Testis (tissue), 2 donors: ENCODE data around the gene DAB2.

Experiments
- POLR2A ChIP-seq: fragments of 450-650 bp; IDR thresholded peaks from one replicate; pipeline ENCODE4 v1.6.1; 2017; ENCODE audit warnings: antibody characterized with exemption, mild to moderate bottlenecking, moderate library complexity
- TF ChIP-seq, protein P1 (sequence below), 3 experiments: fragments of 450-650 bp in 2 of 3; fragments of 200-600 bp in 1 of 3; sonication (generic) in 1 of 3; IDR thresholded peaks; one replicate each; pipeline ENCODE4 v1.5.1; 2016 to 2019; ENCODE audit warnings: antibody characterized with exemption in 3 of 3, mild to moderate bottlenecking in 2 of 3, moderate library complexity in 1 of 3

DNA sequence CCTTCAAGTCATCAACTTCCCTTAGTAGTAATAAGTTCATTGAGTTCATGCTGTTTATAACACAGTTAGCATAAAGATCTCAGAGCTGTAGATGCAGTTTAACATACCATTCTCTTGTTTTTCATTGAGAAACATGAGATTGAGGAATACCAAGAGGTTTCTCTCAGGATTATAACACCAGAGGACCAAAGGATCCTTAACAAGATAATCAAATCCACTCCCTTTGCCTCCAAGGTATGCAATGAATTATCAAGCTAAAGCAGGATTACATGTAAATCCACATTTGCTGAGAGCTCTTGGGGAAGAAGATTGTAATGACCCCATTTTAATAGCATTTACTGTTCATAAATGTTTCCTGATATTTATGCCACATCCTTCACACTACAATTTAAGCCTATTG is 35.1 kb upstream of the DAB2 start:
- TF ChIP-seq, protein P1, sequence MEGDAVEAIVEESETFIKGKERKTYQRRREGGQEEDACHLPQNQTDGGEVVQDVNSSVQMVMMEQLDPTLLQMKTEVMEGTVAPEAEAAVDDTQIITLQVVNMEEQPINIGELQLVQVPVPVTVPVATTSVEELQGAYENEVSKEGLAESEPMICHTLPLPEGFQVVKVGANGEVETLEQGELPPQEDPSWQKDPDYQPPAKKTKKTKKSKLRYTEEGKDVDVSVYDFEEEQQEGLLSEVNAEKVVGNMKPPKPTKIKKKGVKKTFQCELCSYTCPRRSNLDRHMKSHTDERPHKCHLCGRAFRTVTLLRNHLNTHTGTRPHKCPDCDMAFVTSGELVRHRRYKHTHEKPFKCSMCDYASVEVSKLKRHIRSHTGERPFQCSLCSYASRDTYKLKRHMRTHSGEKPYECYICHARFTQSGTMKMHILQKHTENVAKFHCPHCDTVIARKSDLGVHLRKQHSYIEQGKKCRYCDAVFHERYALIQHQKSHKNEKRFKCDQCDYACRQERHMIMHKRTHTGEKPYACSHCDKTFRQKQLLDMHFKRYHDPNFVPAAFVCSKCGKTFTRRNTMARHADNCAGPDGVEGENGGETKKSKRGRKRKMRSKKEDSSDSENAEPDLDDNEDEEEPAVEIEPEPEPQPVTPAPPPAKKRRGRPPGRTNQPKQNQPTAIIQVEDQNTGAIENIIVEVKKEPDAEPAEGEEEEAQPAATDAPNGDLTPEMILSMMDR (IDR thresholded peaks at IDR 0.05) = no peak
- no peak for TF ChIP-seq POLR2A
